NCI-H2196 treated with DMSO at 0.1 percent for 48 hours (cell line): Measurements from ENCODE around the gene CNOT4.
"Not testable (repeated sequence)": the region's sequence is repeated elsewhere in the genome, so short reads cannot be mapped to it uniquely, and the experiment has no call there.

ENCODE experiments used
- DNase-seq: peaks from one replicate; lab custom pipeline; 2025; ENCODE audit not compliant: unreplicated experiment; lab: John Stamatoyannopoulos, UW

Gene CNOT4

DNA sequence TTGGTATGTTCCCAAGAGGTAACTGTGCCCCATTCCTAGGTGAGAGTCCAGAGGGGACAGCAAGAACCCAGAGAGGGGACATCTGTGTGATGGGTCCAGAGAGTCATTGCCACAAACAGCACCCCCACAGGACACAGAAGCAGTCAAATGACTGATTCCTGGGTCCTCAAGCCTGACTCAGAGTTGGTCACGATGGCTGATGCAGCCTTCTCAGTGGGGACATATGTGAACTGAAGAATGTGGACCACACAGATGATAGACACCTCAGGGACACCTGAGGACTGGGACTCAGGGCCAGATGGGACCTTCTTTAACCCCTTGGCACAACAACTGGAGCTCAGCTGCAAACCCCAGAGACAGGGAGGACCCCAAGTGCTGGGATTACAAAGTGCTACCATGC lies 179.8 kb downstream of the CNOT4 start:
- DNase-seq, result no peak

DNA sequence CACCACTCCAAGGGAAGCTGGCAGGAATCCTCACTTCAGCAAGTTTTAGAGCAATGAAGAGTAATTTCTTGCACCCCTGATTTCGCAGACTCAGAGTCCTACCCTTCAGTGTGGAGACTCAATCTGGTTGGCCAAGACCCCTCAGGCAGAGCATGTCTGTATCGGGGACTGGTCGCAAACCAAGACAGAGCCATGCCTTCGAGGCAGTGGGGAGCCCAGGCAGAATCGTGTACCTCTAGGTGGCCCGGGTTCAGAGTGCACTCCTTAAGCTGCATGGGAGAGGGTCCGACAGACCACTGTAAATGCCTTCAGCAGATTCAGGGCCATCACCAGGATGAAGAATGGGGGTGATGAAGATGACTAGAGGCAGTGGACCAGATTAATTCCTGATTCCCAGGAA lies 181.4 kb downstream of the CNOT4 start:
- no peak for DNase-seq

DNA sequence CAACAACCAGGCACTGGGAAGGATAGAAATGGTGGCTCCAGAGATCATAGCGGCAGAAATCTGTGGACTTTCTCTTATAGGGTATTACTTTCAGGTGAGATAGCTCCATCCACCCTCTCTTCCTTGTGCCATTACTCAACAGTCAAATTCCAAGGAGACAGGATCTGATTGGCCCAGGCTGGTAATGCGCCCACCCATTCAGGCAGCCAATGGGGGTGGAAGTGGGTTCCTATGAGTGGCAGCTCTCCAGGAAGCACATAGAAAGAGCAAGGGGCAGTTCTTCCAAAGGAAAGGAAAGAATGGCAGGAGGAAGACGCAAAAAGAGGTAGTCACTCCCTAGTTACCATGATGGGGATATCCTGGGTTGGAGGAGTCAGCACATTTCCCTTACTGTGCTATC lies 181.8 kb downstream of the CNOT4 start:
- no peak for DNase-seq

DNA sequence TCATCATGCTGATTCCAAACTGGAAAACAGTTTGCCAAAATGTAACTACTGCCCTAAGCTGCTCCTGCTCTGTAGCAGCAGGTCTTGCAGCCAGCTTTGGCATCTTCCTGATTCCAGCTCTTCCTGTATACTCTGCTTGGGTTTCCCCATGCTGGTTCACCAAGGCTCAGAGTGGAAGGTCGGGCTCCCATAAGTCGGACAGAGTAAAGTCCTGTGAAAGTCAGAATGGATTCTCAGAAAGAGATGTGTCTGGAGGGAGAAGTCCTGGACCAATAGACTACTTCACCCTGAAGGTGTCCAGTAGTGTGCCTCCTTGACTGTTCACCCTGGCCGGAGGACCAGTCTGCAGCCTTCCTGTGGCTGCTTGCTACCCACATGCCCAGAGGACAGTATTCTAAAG lies 182.4 kb downstream of the CNOT4 start:
- no peak for DNase-seq

- peak; percentile 70 for DNase-seq
These were observed 183.1 kb downstream of the CNOT4 start for GRCh38 chr7:135326636-135327280.

DNA sequence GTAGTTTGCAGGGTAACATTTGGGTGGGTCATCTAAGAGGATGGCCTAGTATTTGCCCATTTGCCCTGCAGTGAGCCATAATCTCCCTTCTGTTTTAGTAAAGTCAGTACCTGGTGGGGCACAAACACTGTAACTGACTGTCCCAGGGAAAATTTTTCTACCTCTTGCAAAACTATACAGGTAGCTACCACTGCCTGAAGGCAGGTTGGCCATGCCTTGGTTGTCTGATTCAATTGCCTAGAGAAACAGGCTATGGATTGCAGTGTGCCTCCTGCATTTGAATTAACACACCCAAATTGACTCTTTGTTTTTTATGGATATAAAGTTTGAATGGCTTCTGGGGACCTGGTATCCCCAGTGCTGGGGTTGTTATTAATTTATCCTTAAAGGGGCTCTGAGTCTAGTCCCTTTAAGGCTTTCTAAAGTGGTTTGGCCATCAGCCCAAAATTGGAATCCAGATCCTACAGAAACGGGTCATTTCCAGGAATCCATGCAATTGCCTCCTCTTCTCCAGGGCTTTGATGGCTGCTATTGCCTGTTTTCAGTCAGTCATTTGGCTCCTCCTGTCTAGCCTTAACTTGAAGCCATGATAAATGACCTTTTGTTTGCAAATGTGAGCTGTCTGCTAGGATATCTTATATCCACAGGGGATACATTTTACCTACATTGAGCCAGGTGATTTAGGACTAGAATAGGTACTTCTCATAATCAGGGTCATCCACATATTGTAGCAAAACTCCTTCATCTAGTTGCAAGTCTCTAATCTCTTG lies 187.1 kb downstream of the CNOT4 start:
- DNase-seq, result no peak

GRCh38 chr7:135321556-135321955 lies 188.3 kb downstream of the CNOT4 start:
- DNase-seq, result no peak

DNA sequence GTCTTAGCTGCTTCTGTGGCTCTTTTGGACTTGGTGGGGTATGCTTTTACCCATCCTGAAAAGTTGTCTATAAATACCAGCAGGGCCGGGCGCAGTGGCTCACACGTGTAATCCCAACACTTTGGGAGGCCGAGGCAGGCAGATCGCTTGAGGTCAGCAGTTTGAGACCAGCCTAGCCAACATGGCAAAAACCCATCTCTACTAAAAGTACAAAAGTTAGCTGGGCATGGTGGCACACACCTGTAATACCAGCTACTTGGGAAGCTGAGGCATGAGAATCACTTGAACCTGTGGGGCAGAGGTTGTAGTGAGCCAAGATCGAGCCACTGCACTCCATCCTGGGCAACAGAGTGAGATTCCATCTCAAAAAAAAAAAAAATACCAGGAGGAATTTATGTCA lies 188.9 kb downstream of the CNOT4 start:
- not testable (repeated sequence) for DNase-seq

- DNase-seq, result peak; percentile 70
These were observed 189.6 kb downstream of the CNOT4 start for GRCh38 chr7:135320268-135320667.

GRCh38 chr7:135317676-135318325 lies 192.1 kb downstream of the CNOT4 start:
- no peak for DNase-seq

DNA sequence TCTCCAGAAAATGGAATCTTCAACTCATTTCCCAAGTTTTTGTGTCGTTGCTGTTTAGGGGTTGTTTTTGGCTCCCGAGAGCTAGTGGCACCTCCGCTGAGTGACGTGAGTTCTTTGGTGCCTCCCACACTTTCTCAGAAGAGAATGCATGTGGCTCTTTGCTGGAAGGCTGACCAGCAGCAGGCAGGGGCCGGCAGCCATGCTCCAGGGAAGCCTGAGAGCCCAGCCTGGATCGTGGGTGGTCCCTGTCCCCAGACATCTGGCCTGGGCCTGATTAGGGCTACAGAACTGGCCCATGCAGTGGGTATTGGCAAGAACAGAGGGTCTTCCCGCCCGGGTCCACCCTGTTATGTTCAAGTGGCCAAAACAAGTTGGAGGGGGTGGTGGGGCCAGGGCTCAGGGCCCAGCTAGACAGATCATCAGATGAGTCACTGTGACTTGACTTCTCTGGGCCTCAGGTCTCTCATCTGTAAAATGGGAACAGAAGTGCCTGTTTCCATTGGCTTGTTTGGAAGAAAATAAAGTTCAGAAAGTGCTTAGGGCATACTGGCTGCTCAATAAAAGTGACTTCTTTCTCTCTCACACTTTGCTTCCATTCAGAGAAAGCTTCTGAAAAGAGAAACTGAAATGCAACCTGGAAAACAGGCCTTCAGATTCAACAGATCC lies 193.1 kb downstream of the CNOT4 start:
- no peak for DNase-seq

DNA sequence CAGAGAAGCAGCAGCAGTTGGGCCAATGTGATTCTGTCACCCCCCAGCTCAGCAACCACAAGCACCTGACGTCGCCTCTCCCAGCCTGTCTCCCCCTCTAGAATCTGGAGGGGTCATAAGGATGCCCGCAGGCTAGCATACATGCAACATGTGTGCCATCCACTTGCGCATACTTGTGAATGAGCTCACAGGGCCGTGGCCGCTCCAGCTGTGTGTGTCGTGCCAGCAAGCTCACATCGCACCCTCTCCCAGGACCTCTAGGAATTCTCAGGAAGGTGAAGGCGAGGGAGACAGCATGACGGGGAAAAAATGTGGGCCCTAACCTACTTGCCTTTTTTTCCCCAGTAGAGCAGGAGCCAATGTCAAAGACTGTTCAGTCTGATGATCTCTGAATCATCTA lies 195.9 kb downstream of the CNOT4 start:
- no peak for DNase-seq
